CD4-positive, alpha-beta T cell treated with Interleukin-17A for 1 hour (primary cell): Measurements from ENCODE around the gene ABHD5.

Source experiments
- DNase-seq: peaks from one replicate; pipeline ENCODE4 v3.0.0-alpha.2; 2020

Gene ABHD5

DNA sequence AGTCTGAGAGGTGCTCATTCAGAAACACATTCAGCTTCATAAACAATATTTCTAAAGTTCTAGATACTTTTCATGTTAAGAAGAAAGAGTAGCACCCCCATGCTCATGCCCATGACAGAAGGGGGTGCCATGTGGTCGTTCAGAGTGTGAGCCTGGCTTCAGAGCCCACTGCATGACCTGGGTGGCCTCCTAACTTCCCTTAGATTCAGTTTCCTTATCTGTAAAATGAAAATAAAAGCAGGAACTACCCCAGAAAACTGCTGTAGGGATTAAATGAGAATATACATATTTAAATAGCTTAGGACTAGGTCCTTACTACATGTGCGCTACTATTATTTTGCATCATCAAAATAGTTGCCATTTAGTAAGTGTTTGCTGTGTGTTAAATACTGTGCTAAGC, 69.2 kb downstream of the ABHD5 start:
- DNase-seq = no peak

GRCh38 chr3:43760938-43761337, 70.2 kb downstream of the ABHD5 start:
- DNase-seq = no peak

DNA sequence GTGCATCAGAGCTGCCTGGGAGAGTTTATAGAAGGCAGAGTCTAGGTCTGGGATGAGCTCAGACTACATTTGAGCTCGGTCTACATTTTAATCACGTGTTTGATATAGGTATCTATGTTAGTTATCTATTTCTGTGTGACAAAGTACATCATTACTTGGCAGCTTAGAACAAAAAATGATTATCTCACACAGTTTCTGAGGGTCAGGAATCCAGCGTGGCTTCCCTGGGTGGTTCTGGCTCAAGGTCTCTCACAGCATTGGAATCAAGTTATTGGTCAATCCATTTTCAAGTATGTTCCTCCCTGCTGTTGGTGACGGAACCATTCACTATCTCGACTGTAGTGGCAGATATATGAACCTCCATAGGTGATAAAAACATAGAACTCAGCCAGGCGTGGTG, 71.7 kb downstream of the ABHD5 start:
- no peak for DNase-seq

GRCh38 chr3:43764056-43764455, 73.3 kb downstream of the ABHD5 start:
- DNase-seq = no peak

GRCh38 chr3:43764471-43764870, 73.7 kb downstream of the ABHD5 start:
- DNase-seq = no peak

GRCh38 chr3:43765521-43765971, 74.8 kb downstream of the ABHD5 start:
- no peak for DNase-seq

DNA sequence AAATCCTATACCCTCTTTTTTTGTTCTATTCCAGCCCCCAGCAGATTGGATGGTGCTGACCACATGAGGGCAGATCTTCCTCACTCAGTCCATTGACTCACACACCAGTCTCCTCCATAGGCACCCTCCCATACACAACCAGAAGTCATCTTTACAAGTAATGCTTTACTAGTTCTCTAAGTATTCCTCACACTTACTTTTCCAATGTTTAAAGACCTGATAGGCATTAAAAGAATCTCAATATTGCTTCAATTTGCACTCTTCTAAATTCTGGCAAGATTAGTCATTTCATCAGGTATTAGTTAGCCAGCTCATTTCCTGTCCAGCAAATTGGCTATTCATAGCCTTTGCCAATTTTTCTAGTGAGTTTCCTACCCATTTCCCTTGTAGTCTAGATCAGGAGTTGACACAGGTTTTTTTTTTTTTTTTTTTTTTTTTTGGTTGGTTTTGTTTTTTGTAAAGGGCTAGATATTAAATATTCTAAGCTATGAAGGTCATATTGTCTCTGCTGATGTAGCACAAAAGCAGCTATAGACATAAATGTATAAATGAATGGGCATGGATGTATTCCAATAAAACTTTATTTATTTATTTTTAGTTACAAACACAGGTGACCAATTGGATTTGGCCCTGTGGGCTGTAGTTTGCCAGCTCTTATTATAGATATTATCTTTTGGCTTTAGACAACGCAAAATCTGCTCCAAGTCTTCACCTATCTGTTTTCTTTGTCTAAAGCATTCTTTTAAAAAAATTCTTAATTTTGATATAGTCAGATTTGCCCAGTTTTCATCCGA, 76.1 kb downstream of the ABHD5 start:
- DNase-seq = no peak

GRCh38 chr3:43768381-43768973, 77.7 kb downstream of the ABHD5 start:
- DNase-seq = no peak

- peak; percentile 73 for DNase-seq
These were observed 78.6 kb downstream of the ABHD5 start for GRCh38 chr3:43769097-43769884.

DNA sequence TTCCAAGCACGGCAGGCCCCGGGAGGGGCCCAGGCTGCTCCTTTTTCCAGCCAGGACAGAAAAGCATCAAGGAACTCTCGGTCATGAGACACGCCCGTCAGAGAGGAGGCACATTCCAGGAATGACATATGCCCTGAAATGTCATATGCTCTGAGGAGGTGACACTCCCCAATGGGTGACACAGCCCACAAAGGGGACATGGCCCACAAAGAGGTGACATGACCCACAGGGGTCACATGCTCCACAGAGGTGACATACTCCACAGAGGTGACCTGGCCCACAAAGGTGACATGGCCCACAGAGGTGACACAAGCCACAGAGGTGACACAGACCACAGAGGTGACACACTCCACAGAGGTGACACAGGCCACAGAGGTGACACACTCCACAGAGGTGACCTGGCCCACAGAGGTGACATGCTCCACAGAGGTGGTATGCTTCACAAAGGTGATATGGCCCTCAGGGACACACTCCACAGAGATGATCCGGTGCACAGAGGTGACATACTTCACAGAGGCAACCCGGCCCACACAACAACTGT, 79.2 kb downstream of the ABHD5 start:
- DNase-seq = peak; percentile 38

DNA sequence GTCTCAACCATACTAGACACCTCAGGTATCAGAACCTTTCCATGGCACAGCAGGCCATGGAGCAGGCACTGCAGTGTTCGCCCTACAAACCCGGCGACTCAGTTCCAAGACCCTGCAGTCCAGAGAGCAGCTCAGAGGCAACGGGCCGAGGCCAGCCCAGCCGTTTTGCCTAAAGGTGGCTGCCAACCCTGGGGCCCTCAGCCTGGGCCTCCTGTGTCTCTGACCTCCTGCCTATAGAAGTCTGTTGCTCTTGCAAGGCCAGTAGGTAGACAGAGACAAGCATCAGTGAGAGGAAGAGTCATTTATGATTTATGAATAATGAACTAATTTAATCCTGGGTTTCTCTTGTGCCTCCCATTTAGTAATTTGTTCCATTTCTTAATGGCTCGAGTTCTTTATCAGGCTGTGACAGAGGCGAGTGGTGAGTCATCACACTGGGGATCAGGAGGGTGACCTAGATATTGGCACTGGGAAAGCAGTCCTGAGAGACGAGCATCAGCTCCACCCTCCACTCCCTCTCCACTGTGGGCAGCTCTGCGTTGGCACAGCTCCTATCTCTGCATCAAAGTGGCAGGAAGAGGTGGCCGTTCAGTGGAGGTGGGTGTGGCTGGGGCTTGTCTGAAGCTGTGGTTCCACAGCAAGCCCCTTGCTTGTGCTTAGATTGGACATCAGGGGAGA, 79.8 kb downstream of the ABHD5 start:
- peak; percentile 42 for DNase-seq

DNA sequence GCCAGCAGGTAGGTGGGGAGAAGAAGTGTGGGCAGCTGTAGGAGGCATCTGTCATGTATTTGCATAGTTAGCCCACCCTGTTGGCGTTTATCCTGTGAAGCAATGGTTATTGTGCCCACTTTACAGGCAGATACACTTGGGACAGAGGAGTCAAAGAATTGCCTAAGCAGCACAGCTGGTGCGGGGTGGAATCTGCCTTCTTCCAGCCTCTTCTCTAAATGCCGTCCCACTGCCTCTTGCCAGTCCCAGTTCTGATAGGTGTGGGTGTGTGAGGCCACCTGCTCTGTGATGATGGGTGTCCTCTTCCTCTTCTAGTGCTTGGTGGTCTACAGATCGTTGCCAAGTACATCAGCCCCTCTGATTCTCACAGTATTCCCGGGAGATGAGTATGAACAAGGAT, 80.9 kb downstream of the ABHD5 start:
- DNase-seq = no peak

GRCh38 chr3:43773273-43774094, 82.7 kb downstream of the ABHD5 start:
- DNase-seq = peak; percentile 18

GRCh38 chr3:43774799-43775198, 84.1 kb downstream of the ABHD5 start:
- DNase-seq = no peak

GRCh38 chr3:43776101-43776500, 85.4 kb downstream of the ABHD5 start:
- DNase-seq = no peak

DNA sequence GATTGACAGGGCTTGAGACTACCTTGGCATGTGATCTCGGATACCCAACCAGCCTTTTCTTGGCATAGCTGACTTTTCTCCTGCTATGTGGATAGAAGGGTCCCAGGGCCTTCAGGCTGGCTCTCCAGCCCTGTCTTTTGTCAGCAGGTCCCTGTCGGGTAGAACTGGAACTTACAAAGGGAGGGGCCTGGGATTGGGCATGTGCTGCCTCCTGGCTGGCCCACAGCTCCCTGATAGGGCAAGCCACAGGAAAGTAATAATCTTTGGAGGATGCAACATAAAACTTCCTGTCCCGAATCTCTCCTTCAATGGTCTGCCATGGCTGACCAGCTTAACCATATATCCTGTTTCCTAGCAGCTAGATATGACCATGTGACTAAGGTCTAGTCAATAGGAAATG, 89.1 kb downstream of the ABHD5 start:
- DNase-seq = no peak

DNA sequence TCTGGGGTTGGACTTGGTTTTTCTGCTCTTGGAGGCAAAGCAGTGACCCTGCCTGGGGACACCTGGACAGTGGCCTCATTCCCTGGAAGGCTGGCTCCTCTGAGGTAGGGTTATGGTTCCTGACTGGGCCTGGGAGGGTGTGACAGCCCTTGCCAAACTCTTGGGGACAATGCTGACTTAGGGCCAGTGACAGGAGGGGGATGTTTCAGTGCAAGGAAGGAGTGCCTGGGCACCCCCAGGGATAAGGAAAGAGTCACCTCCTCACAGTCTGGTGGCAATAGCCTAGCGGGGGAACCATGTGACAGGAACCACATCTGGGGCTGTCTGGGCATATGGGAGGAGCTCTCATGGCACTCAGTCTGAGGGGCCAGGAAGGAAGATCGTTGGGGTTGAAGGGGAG, 91.8 kb downstream of the ABHD5 start:
- no peak for DNase-seq
